Colonic mucosa (tissue), 4 donors: ENCODE measurements around the gene DNAJC30. TPM values are rescaled to one million over a fixed set of nuclear protein-coding genes. Genes with fewer than 3 reads are reported as not detected.
A peak's percentile ranks its signal among the peaks of the same experiment; 100 is the strongest.

Source experiments
- DNase-seq: peaks from one replicate; pipeline ENCODE4 v3.0.0-alpha.2; 2020
- H3K27ac ChIP-seq: fragments of 200-600 bp; one replicate; pipeline ENCODE4 v1.8.0; 2021
- H3K27me3 ChIP-seq: fragments of 200-600 bp; one replicate; pipeline ENCODE4 v1.8.0; 2021
- H3K36me3 ChIP-seq: fragments of 200-600 bp; one replicate; pipeline ENCODE4 v1.8.0; 2021
- H3K4me1 ChIP-seq: fragments of 200-600 bp; one replicate; pipeline ENCODE4 v1.8.0; 2021; ENCODE audit warnings: mild to moderate bottlenecking
- H3K4me3 ChIP-seq: fragments of 200-600 bp; one replicate; pipeline ENCODE4 v1.8.0; 2021
- H3K9ac ChIP-seq, 2 donors: one replicate each; pipeline ENCODE4 v1.7.0; 2013; ENCODE audit warnings: control low read depth in 2 of 2, low read depth in 2 of 2, low read length in 2 of 2
- H3K9me3 ChIP-seq: fragments of 200-600 bp; one replicate; pipeline ENCODE4 v1.8.0; 2021
- CTCF ChIP-seq: fragments of 200-600 bp; IDR thresholded peaks from one replicate; pipeline ENCODE4 v1.8.0; 2022; ENCODE audit warnings: antibody characterized with exemption, mild to moderate bottlenecking
- intact Hi-C: fragments of 100-400 bp; cut with DNase I; formaldehyde crosslinking; loops from one replicate; pipeline ENCODE4 v1.14.1; 2022
- total RNA-seq, 2 donors: library from RNA; stranded (reverse); fragmentation: NEBNext Ultra II Directional in 1 of 2; extraction: Animal tissue kit (Norgen Biotek cat#: 25700) in 1 of 2; gene quantifications; one replicate each; pipeline ENCODE4 v1.2.1, GENCODE V29; 2021
- donor health status: healthy.
- donor health status: DM: no; HTN: no; CAD: no.
- donor health status: DM: no; HTN: no; CAD: no.

DNAJC30 gene
- 10 to 100 TPM in 1 of 2 donors, 1 to 10 TPM in 1; 9.7 to 15.1 TPM for total RNA-seq

DNA sequence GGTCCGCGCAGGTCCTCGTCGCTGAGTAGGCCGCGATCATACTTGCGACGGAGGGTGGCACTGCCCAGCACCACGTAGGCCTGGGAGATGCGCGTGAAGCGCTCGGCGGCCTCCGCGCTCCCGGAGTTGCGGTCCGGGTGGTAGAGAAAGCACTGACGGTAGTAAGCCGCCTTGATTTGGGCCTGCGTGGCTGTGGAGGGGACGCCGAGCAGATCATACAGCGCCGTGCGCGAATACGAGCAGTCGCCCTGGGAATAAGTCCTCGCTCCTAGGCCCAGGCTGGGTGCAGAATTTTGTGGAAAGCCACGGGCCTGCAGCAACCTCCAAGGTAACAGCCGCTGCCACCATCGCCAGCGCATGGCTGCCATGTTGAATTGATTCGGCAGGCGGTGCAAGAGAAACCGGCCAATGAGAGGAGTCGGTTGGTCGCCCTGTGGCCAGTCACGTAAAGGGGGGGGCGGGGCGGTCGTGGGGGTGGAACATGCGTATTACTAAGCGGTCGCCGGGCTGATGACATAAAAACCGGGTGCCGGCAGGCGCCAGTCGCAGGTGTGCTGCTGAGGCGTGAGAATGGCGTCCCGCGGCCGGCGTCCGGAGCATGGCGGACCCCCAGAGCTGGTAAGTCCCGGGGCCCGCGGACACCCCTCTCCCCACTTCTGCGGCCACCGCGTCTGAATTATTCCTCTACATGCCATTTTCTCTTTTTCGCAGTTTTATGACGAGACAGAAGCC lies at the start of gene DNAJC30, which contains the start of gene BUD23:
Gene DNAJC30, minus strand, starts transcription at position 398 of the 732 bp plus-strand sequence. Its CDS starts 30 bp downstream, at position 368.
Gene BUD23, plus strand, starts transcription at position 542 of the 732 bp plus-strand sequence. Its CDS starts 29 bp downstream, at position 571.
- intact Hi-C loops, result no loop called here
- Histone ChIP-seq H3K9ac (peak within 1 kb of the TSS; percentile 87 to 90), H3K27ac (peak within 1 kb of the TSS; percentile 55), H3K36me3 (peaks cover 4% of the 10 kb centered on the region), H3K27me3 (no peaks in the 10 kb centered on the region), H3K9me3 (no peaks in the 10 kb centered on the region), H3K4me3 (peak within 1 kb of the TSS; percentile 69), H3K4me1 (peaks cover 13% of the 10 kb centered on the region)
- TF ChIP-seq CTCF, result no peak
- peak; percentile 99 for DNase-seq

DNA sequence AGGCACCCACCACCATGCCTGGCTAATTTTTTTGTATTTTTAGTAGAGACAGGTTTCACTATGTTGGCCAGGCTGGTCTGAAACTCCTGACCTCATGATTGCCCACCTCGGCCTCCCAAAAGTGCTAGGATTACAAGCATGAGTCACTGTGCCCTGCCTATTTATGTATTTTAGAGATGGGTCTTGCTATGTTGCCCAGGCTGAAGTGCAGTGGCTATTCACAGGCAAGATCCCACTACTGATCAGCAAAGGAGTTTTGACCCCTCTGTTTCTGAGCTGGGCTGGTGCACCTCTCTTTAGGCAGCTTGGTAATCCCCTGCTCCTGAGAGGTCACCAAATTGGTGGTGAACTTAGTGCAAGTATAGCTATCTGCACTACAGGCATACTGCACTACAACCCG lies 49.1 kb upstream of the DNAJC30 start:
- Histone ChIP-seq H3K9ac (no peak overlapping the region), H3K36me3 (no peaks in the 10 kb centered on the region), H3K9me3 (no peaks in the 10 kb centered on the region), H3K4me1 (peaks cover 4% of the 10 kb centered on the region), H3K27me3 (no peaks in the 10 kb centered on the region), H3K27ac (no peak overlapping the region), H3K4me3 (no peak overlapping the region)
- TF ChIP-seq CTCF, result no peak
- intact Hi-C loops, result loop anchor here (5.0 kb wide), 1 partner anchor 125 kb away; no protein-coding TSS in a partner anchor
- DNase-seq, result no peak

- no peak for TF ChIP-seq CTCF
- Histone ChIP-seq H3K27ac (no peak overlapping the region), H3K4me3 (no peak overlapping the region), H3K9ac (no peak overlapping the region), H3K9me3 (no peaks in the 10 kb centered on the region), H3K4me1 (peaks cover under 1% of the 10 kb centered on the region), H3K36me3 (no peaks in the 10 kb centered on the region), H3K27me3 (no peaks in the 10 kb centered on the region)
- DNase-seq, result no peak
- intact Hi-C loops, result loop anchor here (5.0 kb wide), 1 partner anchor 127 kb away; no protein-coding TSS in a partner anchor
Observed at GRCh38 chr7:73730485-73730884, 47.2 kb upstream of the DNAJC30 start.

GRCh38 chr7:73728551-73728950 lies 45.3 kb upstream of the DNAJC30 start:
- Histone ChIP-seq H3K9ac (no peak overlapping the region), H3K27ac (no peak overlapping the region), H3K4me1 (no peaks in the 10 kb centered on the region), H3K9me3 (no peaks in the 10 kb centered on the region), H3K4me3 (no peak overlapping the region), H3K27me3 (no peaks in the 10 kb centered on the region), H3K36me3 (no peaks in the 10 kb centered on the region)
- TF ChIP-seq CTCF, result no peak
- DNase-seq, result no peak
- intact Hi-C loops, result no loop called here

GRCh38 chr7:73727952-73728351 lies 44.7 kb upstream of the DNAJC30 start:
- TF ChIP-seq CTCF, result no peak
- Histone ChIP-seq H3K4me3 (no peak overlapping the region), H3K9ac (no peak overlapping the region), H3K27me3 (no peaks in the 10 kb centered on the region), H3K4me1 (no peaks in the 10 kb centered on the region), H3K36me3 (no peaks in the 10 kb centered on the region), H3K27ac (no peak overlapping the region), H3K9me3 (no peaks in the 10 kb centered on the region)
- no peak for DNase-seq
- intact Hi-C loops, result no loop called here
